GM12878 (cell line): Measurements from ENCODE around the gene VRTN. TPM values are rescaled to one million over a fixed set of nuclear protein-coding genes. Genes with fewer than 3 reads are reported as not detected.

Experiments used
- ATAC-seq: fragments of 200-7000 bp; cut with Tn5 transposase; 3 replicates; pipeline ENCODE4 v1.9.1; 2020; ENCODE audit warnings: mild to moderate bottlenecking, moderate library complexity
- BruUV-seq: library from RNA; stranded (reverse); fragments of 400-500 nt; replicated peaks from 2 replicates; lab custom pipeline; 2021; lab: Mats Ljungman, UMichigan
- CTCF ChIA-PET: fragments of 300-600 bp; sonication (Branson Sonifier 250); formaldehyde crosslinking; extraction: SDS; loops from one replicate; lab custom pipeline; 2021; ENCODE audit warnings: inconsistent platforms; lab: Yijun Ruan, JAX
- POLR2A ChIA-PET: fragments of 350-600 bp; formaldehyde crosslinking; extraction: SDS; loops from one replicate; lab custom pipeline; 2021; ENCODE audit warnings: inconsistent platforms; lab: Charles Lee
- RAD21 ChIA-PET: fragments of 300-600 bp; sonication (Branson Sonifier 250); formaldehyde crosslinking; loops from one replicate; lab custom pipeline; 2023; ENCODE audit warnings: antibody characterized with exemption; ENCODE audit not compliant: unreplicated experiment; lab: Charles Lee
- SMC1A ChIA-PET: fragments of 300-600 bp; sonication (Branson Sonifier 250); formaldehyde crosslinking; loops from one replicate; lab custom pipeline; 2023; ENCODE audit not compliant: unreplicated experiment, uncharacterized antibody; lab: Charles Lee
- DNase-seq: peaks from one replicate; pipeline ENCODE4 v3.0.0-alpha.2; 2011; ENCODE audit warnings: low read depth, low spot score
- FAIRE-seq: peaks from 3 replicates; lab custom pipeline; 2011; peaks lifted over from hg19 to GRCh38; lab: Jason Lieb, UNC
- H2AFZ ChIP-seq: 2 replicates; pipeline ENCODE4 v1.6.0; 2011; ENCODE audit warnings: low read depth, low read length, control low read depth; ENCODE audit not compliant: control insufficient read depth
- H3K27ac ChIP-seq: 2 replicates; pipeline ENCODE4 v1.5.1; 2011; ENCODE audit warnings: control low read depth; ENCODE audit not compliant: control insufficient read depth, insufficient read depth
- H3K27me3 ChIP-seq, 2 experiments: replicated peaks in 1 of 2; 2 replicates each; pipeline versions ENCODE4 v1.6.0 to v1.6.1; 2011; ENCODE audit warnings: low read length in 1 of 2; ENCODE audit not compliant: control insufficient read depth in 2 of 2, insufficient read depth in 2 of 2
- H3K36me3 ChIP-seq, 2 experiments: 2 replicates each; pipeline ENCODE4 v1.5.1; 2011; ENCODE audit warnings: low read length in 1 of 2; ENCODE audit not compliant: control insufficient read depth in 2 of 2, insufficient read depth in 2 of 2
- H3K4me1 ChIP-seq: 2 replicates; pipeline ENCODE4 v1.6.1; 2011; ENCODE audit warnings: mild to moderate bottlenecking, low read length, moderate library complexity, mixed read lengths; ENCODE audit not compliant: control insufficient read depth, insufficient read depth
- H3K4me2 ChIP-seq: 2 replicates; pipeline ENCODE4 v1.6.0; 2011; ENCODE audit warnings: control low read depth; ENCODE audit not compliant: control insufficient read depth, insufficient read depth
- H3K4me3 ChIP-seq: fragments of 200-600 bp; sonication (generic); 2 replicates; pipeline ENCODE4 v1.5.1; 2016
- H3K79me2 ChIP-seq: 2 replicates; pipeline ENCODE4 v1.6.0; 2011; ENCODE audit warnings: low read length; ENCODE audit not compliant: control insufficient read depth, insufficient read depth
- H3K9ac ChIP-seq: 2 replicates; pipeline ENCODE4 v1.8.0; 2011; ENCODE audit warnings: low read length, control low read depth, mixed read lengths; ENCODE audit not compliant: control insufficient read depth, insufficient read depth
- H3K9me3 ChIP-seq: replicated peaks from 3 replicates; pipeline ENCODE4 v1.5.1; 2011; ENCODE audit warnings: mild to moderate bottlenecking, low read length; ENCODE audit not compliant: control insufficient read depth, insufficient read depth
- H4K20me1 ChIP-seq: 2 replicates; pipeline ENCODE4 v1.6.0; 2011; ENCODE audit not compliant: control insufficient read depth, insufficient read depth
- CHD2 ChIP-seq: IDR thresholded peaks from 2 replicates; pipeline ENCODE4 v1.6.1; 2011; ENCODE audit warnings: low read depth, low read length, improper control_type of control experiment, borderline replicate concordance
- SIX5 ChIP-seq: IDR thresholded peaks from 2 replicates; pipeline ENCODE4 v1.6.1; 2011; ENCODE audit warnings: mild to moderate bottlenecking, low read depth, low read length, moderate library complexity; ENCODE audit not compliant: severe bottlenecking
- TCF12 ChIP-seq: IDR thresholded peaks from 2 replicates; pipeline ENCODE4 v1.6.1; 2011; ENCODE audit warnings: low read depth, mild to moderate bottlenecking, low read length
- ZBTB33 ChIP-seq: fragments of 450-650 bp; IDR thresholded peaks from 2 replicates; pipeline ENCODE4 v1.6.1; 2017; ENCODE audit warnings: mild to moderate bottlenecking
- ZBTB40 ChIP-seq: fragments of 450-650 bp; IDR thresholded peaks from 2 replicates; pipeline ENCODE4 v1.6.1; 2016; ENCODE audit warnings: mild to moderate bottlenecking, moderate library complexity, borderline replicate concordance
- ZSCAN29 ChIP-seq: fragments of 450-650 bp; IDR thresholded peaks from 2 replicates; pipeline ENCODE4 v1.6.1; 2017; ENCODE audit warnings: mild to moderate bottlenecking, moderate library complexity
- WGBS: methylation state at CpG from one replicate; pipeline ENCODE4 v1.1.6; 2016; ENCODE audit warnings: low lambda C conversion rate; ENCODE audit not compliant: insufficient replicate concordance, insufficient coverage; ENCODE audit errors: missing lambda C conversion rate; 5-methylcytosine and 5-hydroxymethylcytosine counted together
- in situ Hi-C: fragments of 300-500 bp; cut with MboI; formaldehyde crosslinking; loops from 9 replicates; pipeline ENCODE4 v1.14.3; 2018; ENCODE audit warnings: mixed read lengths
- intact Hi-C: fragments of 100-400 bp; cut with micrococcal nuclease; formaldehyde crosslinking; loops from one replicate; pipeline ENCODE4 v1.14.2; 2022; ENCODE audit not compliant: unreplicated experiment
- polyA plus RNA-seq, 11 experiments: library from polyadenylated mRNA; depleted of rRNA in 4 of 11; unstranded in 6 of 11; stranded (reverse) in 5 of 11; fragments of >200 nt; fragmentation: Nextera tagmentation in 4 of 11; fragmentation: Illumina TruSeq in 1 of 11; extraction: Ambion mirVana in 4 of 11; extraction: Trizol in 1 of 11; gene quantifications; 1 replicate in 1 of 11; 2 replicates in 10 of 11; pipeline versions ENCODE4 v1.2.1 to v1.2.3, GENCODE V29; 2011 to 2016; ENCODE audit warnings: inconsistent platforms in 2 of 11, missing spikeins in 2 of 11, low read depth in 1 of 11
- total RNA-seq, 4 experiments: library from RNA; depleted of rRNA in 3 of 4; stranded (reverse); fragments of >200 nt in 3 of 4; fragmentation: Illumina TruSeq in 1 of 4; extraction: Trizol in 1 of 4; gene quantifications; 2 replicates each; pipeline versions ENCODE4 v1.2.1 to v1.2.3, GENCODE V29; 2013 to 2021

Gene VRTN
- total and polyA plus RNA-seq, 10 of the 15 experiments (the other 5 are each of a cell fraction or from before 2014, with no cell fraction given): 0.31 TPM; not detected in 9

- Histone ChIP-seq H3K4me3 (no peak overlapping the region), H3K9me3 (no peaks in the 10 kb centered on the region), H2AFZ (no peak overlapping the region), H4K20me1 (no peaks in the 10 kb centered on the region), H3K79me2 (no peaks in the 10 kb centered on the region), H3K36me3 (no peaks in the 10 kb centered on the region), H3K27ac (no peak overlapping the region), H3K4me2 (no peak overlapping the region), H3K27me3 (no peaks in the 10 kb centered on the region; a peak in 1 of 4 replicates), H3K9ac (no peak overlapping the region), H3K4me1 (no peaks in the 10 kb centered on the region)
- ChIA-PET CTCF (interaction anchor here (0.7 to 2.2 kb wide), 5 partner anchors 12 to 216 kb away, joined by 3 to 8 read pairs (median 4); no protein-coding TSS in a partner anchor), POLR2A (no interaction called here), RAD21 (no interaction called here), SMC1A (interaction anchor here (0.9 kb wide), 1 partner anchor 55 kb away, joined by 3 read pairs; no protein-coding TSS in a partner anchor)
- ATAC-seq (no peak), FAIRE-seq (no peak), DNase-seq (no peak)
- intact Hi-C loops (no loop called here), in situ Hi-C loops (no loop called here)
- WGBS: 2% methylated on average over 3 of the region's 3 CpGs
- no TSS peak for BruUV-seq
- TF ChIP-seq SIX5 (no peak), TCF12 (no peak), ZSCAN29 (no peak), ZBTB40 (no peak), CHD2 (no peak), ZBTB33 (no peak)
Observed at GRCh38 chr14:74325446-74325845, 22.8 kb upstream of the VRTN start.
